ENCODE measurements around the gene GREB1. TPM values are rescaled to one million over a fixed set of nuclear protein-coding genes. Genes with fewer than 3 reads are reported as not detected.
"Not testable (repeated sequence)": the region's sequence is repeated elsewhere in the genome, so short reads cannot be mapped to it uniquely, and the experiment has no call there.

The GREB1 gene
- total RNA-seq, 1 donor from 2014 or later = 0.20 TPM

DNA sequence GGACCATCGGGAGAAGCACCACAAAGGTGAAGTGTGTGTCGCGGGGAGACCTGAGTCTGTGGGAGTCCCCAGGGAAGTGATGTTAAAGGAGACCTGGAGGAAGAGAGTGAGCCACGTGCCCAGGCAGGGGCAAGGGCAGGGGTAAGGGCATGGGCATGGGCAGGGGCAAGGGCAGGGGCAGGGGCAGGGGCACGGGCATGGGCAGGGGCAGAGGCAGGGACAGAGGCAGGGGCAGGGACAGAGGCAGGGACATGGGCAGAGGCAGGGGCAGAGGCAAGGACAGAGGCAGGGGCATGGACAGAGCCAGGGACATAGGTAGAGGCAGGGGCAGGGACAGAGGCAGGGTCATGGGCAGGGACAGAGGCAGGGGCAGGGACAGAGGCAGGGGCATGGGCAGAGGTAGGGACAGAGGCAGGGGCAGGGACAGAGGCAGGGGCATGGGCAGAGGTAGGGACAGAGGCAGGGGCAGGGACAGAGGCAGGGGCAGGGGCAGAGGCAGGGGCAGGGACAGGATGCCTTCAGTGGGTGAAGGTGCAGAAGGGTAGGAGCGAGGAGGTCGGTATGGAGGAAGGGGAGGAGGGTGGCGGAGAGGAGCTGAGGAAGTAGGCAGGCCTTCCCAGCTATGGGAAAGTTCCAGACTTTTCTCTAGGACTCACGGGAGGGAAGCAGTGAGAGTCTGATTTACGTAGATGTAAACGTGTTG, 102.9 kb downstream of the GREB1 start:
- no peak for DNase-seq (ENCODE audit: low read depth in 2 of 2)

DNA sequence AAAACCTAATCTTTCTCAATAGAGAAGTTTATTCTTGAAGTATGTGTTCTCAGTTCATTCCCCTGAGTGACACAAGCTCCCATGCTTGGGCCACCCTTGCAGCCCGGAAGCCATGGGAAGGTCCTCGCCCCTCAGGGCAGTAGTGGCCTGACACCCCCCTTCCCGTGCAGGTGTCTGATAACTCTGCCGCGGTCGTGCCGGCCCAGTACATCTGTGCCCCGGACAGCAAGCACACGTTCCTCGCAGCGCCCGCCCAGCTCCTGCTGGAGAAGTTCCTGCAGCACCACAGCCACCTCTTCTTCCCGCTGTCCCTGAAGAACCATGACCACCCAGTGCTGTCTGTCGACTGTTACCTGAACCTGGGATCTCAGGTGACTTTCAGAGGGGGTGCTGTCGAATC, 103.7 kb downstream of the GREB1 start:
- no peak for DNase-seq (ENCODE audit: low read depth in 2 of 2)

DNA sequence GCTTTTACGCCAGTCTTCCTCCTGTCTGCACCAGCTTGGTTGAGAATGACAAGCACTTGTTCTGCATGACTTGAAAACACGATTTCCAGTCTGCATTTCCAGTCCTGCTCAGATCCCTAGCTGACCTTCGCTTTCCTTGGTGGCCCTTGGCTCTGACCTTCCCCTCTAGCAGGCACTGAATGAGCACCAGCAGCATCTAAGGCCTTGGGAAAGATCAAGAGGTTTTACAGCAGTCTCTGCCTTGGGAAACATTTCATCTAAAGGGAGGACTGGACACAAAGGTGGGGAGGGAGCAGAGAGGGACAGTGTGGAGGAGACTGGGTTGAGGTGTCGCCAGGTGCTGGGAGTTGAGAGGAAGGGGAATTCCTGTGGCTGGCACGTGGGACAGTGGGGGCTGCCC, 105.7 kb downstream of the GREB1 start:
- DNase-seq (ENCODE audit: low read depth in 2 of 2) = no peak

DNA sequence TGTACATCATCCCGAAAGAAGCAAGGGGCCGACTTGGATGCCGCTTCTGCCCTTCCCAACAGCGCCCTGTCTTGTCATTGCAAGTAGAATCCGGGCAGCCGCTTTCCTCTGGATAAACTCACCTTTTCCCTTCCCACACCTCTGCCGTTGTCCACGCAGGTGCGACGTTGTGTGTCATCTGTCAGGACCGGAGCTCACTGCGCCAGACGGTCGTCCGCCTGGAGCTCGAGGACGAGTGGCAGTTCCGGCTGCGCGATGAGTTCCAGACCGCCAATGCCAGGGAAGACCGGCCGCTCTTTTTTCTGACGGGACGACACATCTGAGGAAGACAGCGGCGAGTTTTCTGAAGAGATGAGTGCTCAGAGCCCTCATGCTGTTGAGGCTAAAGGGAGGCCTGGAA, 106.3 kb downstream of the GREB1 start:
- no peak for DNase-seq (ENCODE audit: low read depth in 2 of 2)

DNA sequence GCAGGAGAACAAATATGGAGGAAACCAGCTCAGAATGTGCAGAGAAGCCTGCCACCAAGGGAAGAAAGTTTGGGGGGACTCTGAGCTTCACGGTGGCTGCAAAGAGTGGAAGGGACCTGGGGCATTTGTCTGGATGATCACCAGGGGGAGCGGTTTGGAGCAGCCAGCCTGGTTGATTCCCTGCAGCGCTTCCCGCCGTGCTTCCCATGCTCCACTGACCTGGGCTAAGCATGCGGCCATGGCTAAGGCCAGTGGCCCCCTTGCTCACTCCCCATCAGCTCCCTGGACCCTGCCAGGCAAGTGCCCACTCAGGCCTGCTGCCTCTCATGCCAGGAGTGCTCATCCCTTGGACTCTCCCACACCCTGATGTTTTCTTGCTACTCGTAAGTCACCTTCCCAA, 109.1 kb downstream of the GREB1 start:
- no peak for DNase-seq (ENCODE audit: low read depth in 2 of 2)

DNA sequence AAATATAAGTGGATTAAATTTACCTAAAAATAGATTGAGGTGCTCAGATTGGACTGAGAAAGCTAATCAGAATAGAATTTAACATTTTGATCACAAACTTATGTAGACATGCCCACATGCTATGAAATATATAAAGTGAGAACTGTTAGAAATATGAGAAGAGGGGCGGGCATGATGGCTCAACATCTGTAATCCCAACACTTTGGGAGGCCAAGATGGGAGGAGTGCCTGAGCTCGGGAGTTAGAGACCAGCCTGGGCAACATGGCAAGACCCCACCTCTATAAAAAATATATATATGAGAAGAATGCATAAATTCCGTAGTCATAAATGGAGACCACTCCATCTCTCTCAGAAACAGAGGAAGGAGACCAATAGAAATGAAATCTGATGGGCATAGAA, 110.4 kb downstream of the GREB1 start:
- no peak for DNase-seq (ENCODE audit: low read depth in 2 of 2)

DNA sequence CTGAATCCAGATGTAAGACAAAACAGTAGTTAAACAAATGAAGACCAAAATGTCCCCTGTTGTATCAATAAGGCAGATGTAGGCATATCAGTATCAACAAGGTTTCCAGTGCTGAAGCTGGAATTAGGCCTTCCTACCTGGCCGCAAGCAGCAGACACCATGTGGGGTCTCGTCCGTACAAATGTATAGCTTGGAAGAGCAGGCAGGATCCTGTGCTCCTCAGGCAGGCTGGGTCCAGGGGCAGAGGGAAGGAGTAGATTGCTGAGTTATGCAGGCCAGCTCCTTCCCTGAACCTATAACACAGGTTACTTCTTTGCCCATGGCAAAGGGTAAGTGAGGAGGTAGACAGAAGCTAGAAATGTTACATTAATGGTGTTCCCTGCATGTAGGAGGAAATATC, 112.7 kb downstream of the GREB1 start:
- DNase-seq (ENCODE audit: low read depth in 2 of 2) = no peak

DNA sequence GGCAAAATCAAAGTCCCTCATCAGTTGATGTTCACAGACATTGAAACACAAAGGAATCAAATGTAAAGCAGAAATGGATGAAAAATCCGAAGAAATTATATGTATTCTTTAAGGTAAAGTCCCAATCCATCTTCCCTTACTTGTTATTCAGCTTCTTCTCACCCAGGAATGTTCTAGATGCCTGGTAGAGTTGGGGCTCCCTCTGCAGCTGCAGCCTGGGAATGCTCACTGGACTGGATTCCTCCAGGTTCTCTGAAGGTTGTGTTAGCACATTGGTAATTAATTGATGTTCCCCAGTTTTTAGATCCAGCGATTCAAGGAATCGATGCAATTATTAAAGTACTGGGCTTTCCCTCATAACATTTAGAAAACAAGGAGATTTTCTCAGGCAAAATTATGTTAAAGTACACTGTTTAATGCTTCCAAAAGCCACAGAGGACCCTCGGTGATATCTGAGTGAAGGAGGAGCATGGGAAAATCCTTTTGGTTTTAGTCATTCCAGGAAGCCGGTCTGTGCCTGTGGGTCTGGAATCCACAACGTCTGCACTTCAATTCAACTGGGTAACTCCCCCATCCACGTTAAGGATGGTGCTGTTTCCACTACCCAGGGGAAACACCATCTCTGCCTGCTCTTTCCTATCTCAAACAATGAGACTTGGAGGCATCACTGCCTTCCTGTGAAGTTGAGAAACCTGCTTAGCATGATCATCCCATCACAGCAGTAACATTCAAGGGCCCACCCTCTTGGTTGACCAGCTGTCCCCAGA, 114.2 kb downstream of the GREB1 start:
- peak in 1 of 2 donors; percentile 66 for DNase-seq (ENCODE audit: low read depth in 2 of 2)

DNA sequence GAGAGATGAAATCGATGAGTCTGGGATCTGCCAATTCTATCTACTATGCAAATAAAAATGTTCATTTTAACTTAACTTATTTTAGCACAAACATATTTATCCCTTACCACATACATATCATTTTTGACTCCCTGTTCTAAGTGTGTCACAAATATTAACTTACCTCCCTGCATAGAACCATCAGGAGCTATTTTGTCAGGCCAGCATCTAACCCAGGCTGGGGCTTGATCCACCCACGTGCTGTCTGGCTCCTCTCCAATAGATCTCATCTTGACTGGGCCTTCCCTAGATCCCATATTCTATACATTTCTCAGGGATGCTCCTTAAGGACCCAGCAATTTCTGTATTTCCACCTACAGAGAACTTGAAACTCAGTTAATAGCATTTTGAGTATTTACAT, 115.2 kb downstream of the GREB1 start:
- no peak for DNase-seq (ENCODE audit: low read depth in 2 of 2)

DNA sequence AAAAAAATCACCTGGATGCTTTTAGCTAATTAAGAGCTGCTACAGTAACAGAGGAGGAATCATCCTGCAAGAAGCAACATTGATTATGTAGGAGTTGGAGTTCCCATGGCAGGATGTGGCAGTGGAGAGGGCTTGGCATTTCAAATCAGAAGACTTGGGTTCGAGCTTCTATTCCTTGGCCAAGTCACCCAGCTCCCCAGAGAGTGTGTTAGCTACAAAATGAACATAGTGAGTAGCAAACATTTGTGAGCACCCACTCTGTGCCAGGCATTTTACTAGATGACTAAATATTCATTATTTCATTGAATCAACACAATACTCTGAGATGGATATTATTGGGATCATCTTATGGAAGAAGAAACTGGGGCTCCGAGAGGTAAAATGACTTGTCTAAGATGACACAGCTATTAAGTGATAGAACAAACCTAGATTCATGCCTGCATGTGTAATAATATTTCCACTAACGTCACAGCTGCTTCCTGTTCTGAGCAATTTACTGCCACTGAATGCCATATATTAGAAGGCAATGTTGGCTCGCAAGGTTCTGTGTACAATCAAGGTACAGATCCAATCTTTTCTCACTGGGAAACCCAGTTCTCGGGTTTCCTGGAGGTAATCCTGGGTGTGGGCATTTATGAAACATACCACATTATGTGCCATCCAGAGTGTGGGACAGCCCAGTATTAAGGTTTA, 118.2 kb downstream of the GREB1 start:
- DNase-seq (ENCODE audit: low read depth in 2 of 2) = peak in 1 of 2 donors; percentile 70

DNA sequence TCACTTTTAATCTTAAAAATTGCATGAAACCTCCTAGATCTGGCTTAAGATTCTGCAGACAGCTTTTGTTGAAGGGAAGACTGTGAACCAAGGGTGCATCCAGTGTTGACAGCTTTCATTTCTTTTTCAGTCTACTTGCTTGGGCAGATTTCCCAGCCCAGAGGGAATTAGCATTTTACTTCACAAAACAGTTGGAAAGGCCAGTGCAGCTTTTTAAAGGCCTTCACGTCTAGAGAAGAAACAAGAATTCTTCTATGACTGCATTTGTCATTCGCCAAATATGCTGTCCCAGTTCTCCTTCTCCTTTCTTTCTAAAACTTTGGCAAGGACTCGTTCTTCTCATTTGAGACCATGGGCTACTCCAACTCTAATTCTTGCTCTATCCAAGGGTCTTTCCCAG, 118.7 kb downstream of the GREB1 start:
- no peak for DNase-seq (ENCODE audit: low read depth in 2 of 2)

DNA sequence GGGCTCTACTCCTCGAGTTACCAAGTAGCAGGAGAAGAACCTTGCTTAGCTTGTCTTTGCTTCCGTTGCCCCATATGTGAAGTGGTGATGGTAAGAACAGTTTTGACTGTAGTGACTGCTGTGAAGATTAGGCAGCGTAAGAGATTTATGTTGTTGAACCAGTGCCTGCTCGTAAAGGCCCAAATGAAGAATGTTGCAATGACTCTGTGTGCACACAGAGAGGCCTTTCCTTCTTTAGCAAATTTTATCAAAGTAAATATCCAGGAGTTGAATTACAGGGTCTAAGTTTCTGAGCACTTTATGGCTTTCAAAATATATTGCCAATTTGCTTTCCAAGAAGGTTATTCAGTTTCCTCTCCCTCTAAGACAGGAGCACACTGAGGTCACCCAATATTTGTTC, 121.7 kb downstream of the GREB1 start:
- DNase-seq (ENCODE audit: low read depth in 2 of 2) = no peak

DNA sequence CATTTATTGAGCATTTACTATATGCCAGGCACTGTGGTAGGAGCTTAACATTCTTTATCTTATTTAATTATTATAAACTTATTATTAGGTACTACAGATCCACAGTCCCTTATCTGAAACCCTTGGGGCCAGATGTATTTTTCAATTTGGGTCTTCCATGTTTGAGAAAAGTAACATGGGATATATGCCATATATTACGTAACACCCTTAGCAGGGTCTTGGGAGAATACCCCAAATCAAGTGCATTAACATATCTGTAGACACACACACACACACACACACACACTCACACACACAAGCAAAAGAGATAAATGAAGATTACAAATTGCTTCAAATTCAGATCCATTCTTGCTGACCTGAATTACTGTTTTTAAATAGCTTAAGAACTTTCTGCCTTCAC, 122.4 kb downstream of the GREB1 start:
- DNase-seq (ENCODE audit: low read depth in 2 of 2) = no peak

DNA sequence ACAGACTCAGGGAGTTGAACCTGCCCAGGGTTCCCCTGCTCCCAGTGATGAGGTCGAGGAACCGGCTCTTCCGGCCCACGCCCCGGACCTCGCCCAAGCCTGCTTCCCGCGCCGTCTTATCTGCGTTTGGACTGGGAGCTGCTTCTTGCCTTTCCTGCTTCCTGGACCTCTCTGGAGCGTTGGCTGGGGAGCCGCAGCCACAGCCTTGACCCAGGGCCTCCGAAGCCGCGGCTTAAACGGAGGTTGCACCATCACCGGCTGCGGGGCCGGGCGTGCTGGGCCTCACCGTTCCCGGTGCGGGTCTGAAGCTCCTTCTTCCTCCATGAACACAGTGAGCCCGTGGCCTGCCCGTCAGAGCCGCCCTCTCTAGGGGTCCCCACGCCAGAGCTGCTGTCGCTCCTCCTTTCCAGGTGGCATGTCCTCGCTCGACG, 122.8 kb downstream of the GREB1 start:
- DNase-seq (ENCODE audit: low read depth in 2 of 2) = no peak

DNA sequence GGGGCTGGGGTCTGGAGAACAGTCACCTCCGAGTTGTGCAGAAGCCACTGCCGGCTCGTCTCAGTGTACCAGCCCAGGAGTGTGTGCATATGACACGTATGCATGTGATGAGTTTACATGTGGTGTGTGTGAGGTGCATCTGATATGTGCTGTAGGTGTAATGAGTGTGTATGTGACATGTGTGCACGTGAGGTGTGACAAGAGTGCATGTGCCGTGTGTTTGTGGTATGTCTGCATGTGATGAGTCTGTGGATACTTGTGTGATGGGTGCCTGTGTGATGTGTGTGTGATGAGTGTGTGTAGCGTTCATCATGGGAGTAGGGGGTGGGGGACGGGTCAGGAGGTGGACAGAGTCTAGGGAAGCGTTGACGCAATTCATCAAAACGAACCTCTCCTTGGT, 123.3 kb downstream of the GREB1 start:
- DNase-seq (ENCODE audit: low read depth in 2 of 2) = no peak

DNA sequence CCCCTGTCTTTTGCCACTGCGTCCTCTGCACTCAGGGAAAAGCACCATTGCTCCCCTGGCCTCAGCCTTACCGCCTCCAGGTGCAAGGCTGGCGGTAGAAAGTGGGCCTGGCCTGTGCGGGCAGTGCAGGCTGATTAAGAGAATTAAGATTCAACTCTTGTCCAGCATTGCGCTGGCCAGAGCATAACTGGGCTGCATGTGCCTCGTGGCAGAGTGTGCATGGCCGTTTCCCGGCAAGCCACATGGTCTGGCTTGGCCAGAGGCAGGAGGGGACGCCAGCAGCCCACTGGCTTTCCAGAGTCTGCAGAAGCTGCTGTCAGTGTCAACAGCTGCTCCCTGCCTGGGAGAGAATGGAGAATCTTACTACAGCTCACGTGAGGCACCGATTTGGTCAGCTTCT, 123.8 kb downstream of the GREB1 start:
- no peak for DNase-seq (ENCODE audit: low read depth in 2 of 2)

DNA sequence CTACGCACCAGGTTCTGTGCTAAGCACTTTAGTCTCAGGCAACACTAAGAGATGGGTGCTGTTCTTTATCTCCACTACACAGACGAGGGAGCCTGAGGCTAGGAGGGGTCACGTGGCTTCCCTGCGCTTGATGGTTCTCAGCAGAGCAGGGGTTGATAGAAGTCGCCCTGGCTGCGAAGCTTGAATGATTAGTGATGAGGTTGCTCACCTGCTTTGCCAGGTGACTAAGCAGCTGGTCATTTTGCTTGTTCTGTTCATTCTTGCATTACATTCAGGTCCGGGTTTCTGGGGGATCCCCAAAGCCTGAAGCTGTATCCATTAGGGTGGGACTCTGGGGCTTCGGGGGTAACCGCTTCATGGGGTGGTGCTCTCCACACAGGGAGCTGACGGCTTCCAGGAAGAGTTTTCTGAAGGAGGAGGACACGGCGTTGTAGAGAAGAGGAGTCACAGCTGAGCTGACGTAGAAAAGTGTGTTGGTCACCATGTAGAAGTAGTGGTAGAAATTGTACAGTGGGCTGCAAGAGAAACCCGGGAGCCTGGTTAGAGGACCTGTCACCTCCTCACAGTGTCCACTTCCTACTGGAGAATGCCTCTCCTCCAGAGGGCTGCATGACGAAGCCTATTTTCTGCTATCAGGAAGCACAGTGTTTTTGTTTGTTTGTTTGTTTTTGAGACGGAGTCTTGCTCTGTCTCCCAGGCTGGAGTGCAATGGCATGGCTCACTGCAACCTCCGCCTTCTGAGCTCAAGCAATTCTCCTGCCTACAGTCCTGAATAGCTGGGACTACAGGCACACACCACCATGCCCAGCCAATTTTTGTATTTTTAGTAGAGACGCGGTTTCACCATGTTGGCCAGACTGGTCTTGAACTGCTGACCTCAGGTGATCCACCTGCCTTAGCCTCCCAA, 124.6 kb downstream of the GREB1 start:
- DNase-seq (ENCODE audit: low read depth in 2 of 2) = no peak

DNA sequence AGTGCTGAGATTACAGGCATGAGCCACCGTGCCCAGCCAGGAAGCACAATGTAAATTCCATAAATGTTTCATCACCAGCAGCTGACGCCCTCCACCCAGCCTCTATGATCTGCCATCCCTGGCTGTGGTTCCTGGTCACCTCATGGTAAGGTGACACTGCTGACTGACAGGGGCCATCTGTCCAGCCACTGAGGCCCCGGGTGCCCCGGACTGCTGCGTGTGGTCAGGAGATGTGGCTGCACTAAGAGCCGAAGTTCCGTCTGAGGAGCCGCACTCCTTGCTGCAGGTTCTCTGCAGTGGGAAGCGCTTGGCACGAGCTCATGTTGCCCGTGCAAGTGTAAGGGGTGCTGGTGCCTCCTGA, 125.2 kb downstream of the GREB1 start:
- no peak for DNase-seq (ENCODE audit: low read depth in 2 of 2)

DNA sequence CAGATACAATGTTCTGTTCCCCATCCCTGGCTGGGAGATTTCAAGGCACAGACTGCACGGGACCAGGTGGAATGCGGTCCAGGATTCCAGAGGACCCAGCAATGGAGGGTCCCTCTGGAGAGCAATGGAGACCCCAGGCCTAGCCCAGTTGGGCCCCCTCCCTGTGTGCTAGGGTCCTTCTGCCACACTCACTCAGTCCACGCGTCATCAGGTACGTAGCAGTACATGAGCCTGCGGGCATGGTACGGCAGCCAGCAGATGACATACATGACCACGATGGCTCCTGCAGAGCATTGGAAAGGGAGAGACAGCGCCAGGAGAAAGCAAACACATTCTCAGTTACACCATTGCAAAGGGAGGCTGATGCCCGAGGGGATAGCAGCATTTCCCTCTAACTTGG, 126.0 kb downstream of the GREB1 start:
- DNase-seq (ENCODE audit: low read depth in 2 of 2) = no peak

DNA sequence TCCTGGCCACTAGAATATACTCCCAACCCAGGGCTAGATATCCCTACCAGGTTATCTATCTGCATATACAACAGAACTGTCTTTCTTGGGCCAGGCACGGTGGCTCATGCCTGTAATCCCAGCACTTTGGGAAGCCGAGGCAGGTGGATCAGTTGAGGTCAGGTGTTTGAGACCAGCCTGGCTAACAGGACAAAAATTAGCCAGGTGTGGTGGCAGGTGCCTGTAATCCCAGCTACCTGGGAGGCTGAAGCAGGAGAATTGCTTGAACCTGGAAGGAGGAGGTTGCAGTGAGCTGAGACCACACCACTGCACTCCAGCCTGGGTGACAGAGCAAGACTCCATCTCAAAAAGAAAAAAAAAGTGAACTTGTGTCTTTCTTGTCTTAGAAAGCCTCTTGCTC, 126.6 kb downstream of the GREB1 start:
- DNase-seq (ENCODE audit: low read depth in 2 of 2) = not testable (repeated sequence)

DNA sequence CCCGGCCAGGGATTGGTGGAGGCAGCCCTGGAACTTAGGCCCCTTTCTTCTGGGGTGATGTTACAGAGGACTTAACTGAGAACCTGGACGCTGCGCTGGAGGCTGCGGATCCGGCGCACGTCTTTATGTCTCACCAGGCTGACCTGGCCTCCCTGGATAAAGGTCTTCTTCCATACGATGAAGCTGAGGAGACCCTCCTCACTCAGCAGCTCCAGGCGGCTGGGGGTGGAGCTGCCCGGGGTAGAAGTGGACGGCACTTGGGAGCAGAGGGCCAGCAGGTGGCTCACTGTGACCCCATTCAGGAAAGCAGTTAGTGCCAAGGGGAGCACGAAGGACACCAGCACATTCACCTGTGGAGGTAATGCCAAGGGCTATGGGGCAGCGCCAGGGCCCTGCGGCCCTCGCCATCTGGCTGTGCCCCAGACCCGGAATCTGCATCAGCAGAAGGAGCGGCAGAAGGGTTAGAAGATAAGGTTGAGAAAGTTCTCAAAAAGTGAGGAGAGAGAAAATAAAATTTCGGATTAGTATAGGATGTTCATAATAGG, 128.1 kb downstream of the GREB1 start:
- DNase-seq (ENCODE audit: low read depth in 2 of 2) = no peak

All from lung microvascular endothelial cell (primary cell).